Measurements from ENCODE around the gene YJEFN3.

- no peak for TF ChIP-seq CTCF (IDR thresholded peaks at IDR 0.05; ENCODE audit: low read length)
- TF ChIP-seq EZH2 (IDR thresholded peaks at IDR 0.05; ENCODE audit: borderline replicate concordance, low read length), result no peak
Measured at GRCh38 chr19:19550972-19551852, 22.5 kb downstream of the YJEFN3 start.

Measured in OCI-LY1 (cell line).